GM19351 (cell line): ENCODE results near the gene RPL21.
"Not testable (repeated sequence)": the region's sequence is repeated elsewhere in the genome, so short reads cannot be mapped to it uniquely, and the experiment has no call there.

ENCODE experiments used
- ATAC-seq: cut with Tn5 transposase; IDR thresholded peaks from one replicate; pipeline ENCODE4 v1.9.1; 2021; ENCODE audit warnings: mild to moderate bottlenecking, moderate library complexity; ENCODE audit not compliant: unreplicated experiment

RPL21 gene

DNA sequence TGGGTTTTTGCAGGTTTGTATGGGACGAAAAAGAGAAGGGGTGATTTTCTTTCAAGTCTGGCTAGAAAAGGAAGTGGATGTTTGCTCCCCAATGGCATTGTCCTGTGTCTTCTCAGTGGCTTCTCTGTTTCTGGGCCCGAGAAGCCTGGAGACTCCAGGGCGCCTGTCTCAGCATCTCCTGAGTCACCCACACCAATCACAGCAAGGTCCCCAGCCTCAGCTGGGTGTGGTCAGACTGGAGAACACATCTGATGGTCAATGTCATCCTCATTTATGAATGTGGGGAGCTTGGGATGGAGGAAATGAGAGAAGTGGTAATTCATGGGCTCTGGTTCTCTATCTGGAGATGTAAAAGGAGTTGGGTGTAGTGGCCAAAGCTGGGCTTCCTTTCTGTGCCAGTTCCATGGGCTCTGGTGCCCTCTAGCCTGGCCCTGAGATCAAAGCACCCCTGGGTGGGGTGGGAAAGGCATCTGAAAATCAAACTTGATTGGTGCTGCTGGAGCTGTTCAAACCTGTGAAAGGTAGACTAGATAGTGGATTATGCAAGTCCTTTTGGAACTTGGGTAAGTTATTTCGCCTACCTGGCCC, 32.6 kb downstream of the RPL21 start:
- ATAC-seq, result no peak

DNA sequence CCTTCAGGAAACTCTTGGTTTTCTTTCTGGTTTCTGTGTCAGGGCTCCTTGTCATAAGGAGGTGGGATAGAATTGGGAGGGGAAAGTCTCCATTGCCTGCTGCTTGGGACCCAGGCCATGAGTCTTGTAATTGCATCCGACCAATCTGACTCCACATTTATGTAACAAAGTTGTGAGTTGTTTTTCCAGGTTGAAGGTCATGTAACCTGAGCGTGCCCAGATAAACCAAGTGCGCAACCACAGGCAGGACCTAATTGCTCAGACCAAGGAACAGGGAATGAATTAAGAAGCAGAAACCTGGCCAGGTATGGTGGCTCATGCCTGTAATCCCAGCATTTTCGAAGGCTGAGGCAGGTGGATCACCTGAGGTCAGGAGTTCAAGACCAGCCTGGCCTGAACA, 37.0 kb downstream of the RPL21 start:
- no peak for ATAC-seq

DNA sequence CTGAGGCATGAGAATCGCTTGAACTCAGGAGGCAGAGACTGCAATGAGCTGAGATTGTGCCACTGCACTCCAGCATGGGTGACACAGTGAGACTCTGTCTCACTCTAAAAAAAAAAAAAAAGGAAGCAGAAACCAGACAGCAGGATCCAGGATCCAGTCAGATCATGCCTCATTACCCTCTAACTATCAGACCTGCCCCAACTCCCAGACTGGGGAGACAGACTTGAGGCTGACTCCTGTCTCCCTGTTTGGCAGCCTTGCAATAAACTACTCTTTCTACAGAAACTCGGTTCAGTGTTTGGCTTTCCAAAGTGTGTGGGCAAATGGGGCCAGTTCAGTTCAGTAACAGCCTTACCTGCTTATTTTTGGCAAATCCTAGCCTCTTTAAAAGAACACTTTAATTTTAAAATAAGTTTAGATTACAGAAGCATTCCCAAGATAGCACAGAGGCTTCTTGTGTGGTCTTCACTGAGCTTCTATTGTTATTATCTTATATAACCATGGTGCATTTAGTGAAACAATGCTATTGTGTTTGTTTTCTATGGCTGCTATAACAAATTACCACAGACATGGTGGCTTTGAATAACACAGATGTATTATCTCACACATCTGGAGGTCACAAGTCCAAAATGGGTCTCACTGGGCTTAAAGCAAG, 37.8 kb downstream of the RPL21 start:
- ATAC-seq, result no peak

DNA sequence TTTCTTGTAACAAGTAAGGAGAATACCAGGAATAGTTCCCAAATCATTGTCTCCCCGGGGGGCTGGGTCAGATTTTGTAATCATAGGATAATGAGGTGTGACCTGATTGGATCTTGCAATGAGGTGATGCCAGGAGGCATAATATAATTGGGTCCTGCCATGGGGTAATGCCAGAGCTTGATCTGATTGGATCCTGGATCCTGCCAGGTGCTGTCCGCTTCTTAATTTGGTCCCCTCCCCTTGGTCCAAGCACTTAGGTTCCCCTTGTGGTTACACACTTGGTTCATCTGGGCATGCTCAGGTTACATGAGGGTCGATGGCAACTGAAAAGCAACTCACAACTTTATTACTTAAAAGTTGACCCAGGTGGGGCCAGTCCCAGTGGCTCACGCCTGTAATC, 39.4 kb downstream of the RPL21 start:
- no peak for ATAC-seq

DNA sequence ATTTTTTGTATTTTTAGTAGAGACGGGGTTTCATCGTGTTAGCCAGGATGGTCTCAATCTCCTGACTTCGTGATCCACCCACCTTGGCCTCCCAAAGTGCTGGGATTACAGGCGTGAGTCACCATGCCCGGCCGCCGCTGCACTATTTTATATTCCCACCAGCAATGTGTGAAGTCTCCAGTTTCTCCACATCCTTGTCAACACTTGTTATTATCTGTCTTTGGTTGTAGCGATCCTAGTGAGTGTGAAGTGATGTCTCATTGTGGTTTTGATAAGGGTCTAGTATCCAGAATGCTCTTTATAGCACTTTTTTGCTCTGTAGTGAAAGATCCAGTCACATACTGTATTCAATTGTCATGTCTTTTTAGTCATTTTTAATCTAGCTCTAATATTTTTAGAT, 40.6 kb downstream of the RPL21 start:
- not testable (repeated sequence) for ATAC-seq

DNA sequence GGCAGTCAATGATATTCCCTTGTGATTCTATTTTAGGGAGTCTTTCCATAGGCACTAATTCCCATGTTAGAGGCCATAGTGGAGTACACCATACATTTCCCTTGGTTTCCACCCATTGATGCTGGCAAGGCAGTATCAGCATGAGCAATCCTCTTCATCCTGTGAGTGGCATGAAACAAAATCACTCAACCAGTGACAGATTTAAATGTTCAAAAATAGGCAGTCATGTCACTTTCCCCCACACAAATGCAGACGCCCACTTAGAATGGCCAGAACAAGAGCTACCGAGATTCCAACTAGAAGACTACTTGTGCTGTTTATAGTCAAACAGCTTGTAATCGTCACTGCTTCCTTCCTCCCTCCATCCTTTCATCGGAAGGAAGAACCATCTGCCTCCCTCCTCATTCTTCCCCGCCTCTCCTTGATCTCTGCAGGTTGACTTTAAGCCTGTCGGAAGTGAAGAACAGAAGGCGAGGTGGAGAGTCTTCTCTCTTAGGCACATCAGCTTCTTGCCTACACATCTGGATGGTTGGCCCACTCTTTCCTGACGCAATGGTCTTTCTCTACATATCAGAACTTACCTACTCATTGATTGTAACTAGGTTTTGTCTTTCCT, 41.8 kb downstream of the RPL21 start:
- no peak for ATAC-seq

DNA sequence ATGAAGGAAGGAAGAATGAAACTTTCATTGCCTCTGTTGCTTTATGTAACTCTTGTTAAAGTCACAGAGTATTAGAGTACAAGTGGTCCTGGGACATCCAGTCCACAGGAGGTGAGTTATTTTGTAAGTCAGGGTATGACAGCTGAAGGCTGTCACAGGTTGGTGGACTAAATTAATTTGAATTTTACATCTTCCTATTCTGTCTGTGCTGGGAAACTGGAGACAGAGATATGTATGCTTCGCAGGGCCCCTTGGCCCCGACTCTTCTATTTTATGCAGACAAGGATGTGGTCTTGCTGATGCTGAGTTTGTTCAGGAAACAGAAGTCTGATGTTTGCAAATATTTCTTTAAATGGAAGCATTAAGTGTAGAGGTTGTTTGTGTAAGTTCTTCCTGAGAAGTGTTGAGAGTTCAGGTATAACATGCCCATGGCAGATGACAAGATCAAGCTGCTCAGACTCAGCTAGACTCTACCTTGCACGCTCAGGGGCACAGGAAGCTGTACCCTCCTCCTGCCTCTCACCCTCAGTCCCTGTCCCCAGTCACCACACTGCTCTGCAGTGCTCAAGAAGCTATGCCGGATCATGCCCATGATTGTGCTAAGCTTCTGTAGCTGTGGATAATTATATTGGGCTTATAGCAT, 42.6 kb downstream of the RPL21 start:
- ATAC-seq, result no peak

DNA sequence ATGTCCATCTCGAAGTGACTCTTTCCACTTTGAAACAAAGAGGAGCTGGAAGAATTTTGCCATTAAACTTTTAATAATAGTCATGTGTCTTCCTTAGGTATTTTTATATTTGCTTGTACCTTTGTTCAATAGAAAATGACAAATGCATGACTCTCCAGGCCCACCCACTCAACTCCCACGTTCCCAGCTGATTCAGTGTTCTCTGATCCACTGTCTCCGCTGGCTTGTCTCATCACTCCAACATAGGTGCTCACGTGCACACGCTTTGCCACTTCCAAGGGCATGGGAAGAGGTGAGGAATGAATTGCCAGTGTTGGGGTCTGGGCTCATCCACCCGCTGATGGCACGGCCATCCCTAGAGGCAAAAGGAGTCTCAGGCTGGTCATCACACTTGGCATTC, 43.7 kb downstream of the RPL21 start:
- ATAC-seq, result no peak

DNA sequence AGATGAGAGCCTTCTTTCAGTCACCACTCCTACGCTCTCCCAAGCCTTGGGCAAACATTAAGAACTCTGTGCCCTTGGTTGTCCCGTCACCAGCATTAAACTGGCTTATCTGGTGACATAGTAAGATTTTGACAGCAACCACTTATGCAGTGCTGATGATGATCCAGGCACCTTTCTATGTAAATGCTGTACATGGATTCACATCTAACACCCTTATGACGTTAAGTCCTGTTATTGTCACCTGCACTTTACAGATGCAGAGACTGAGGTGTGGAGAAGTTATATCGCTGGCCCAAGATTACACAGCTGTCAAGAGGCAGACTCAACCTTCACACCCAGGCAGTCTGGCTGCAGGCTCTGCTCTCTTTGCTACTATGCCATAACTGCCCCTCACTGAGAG, 44.3 kb downstream of the RPL21 start:
- ATAC-seq, result no peak

DNA sequence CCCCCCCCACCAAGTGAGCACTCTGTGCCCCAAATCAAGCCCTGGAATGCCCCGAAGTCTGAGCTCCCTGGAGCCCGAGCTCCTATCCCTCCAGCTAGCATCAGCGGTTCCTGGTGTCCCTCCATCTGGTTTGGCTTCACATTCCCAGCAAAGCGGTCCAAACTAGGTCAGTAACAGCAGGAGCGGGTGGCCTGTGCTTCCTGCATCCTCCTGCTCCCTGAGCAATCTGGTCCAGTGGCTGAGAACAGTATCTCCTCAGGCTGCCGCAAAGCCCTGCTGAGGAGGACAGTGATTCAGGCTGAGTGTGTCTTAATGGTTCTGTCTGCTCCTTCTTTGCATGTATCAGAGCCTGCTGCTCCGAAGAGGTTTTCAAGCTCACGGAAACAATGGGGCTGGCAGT, 45.1 kb downstream of the RPL21 start:
- ATAC-seq, result no peak

DNA sequence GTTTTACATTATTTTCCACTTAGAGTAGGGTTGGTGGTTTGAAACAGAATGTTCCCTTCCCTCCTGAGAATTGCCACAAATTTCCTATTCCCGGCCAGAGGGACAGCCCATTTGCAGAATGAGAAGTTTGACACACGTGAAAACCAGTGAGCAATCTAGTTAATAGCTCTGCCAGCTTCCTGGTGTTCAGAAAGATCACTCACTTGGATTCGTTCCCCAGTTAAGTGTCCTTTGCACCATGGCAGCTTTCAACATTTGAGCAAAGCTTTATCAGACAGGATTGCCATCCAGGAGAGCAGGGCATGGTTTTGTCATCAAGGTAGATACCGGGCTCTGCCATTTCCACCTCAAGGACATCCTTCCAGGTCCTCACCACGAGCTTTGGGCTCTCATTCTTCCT, 47.5 kb downstream of the RPL21 start:
- ATAC-seq, result no peak

DNA sequence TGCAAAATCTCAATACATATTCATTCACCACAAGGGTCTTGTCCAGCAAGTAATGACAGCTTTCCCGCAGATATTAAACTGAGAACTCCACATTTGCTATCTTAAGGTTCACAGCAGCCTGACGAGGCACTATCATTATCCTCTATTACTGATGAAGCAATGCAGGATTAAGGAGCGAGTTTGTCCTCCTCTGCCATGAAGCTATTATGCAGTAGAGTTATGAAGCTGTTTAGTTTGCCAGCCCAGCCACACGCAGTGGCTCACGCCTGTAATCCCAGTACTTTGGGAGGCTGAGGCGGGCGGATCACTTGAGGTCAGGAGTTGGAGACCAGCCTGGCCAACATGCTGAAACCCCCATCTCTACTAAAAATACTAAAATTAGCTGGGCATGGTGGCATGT, 49.0 kb downstream of the RPL21 start:
- not testable (repeated sequence) for ATAC-seq

DNA sequence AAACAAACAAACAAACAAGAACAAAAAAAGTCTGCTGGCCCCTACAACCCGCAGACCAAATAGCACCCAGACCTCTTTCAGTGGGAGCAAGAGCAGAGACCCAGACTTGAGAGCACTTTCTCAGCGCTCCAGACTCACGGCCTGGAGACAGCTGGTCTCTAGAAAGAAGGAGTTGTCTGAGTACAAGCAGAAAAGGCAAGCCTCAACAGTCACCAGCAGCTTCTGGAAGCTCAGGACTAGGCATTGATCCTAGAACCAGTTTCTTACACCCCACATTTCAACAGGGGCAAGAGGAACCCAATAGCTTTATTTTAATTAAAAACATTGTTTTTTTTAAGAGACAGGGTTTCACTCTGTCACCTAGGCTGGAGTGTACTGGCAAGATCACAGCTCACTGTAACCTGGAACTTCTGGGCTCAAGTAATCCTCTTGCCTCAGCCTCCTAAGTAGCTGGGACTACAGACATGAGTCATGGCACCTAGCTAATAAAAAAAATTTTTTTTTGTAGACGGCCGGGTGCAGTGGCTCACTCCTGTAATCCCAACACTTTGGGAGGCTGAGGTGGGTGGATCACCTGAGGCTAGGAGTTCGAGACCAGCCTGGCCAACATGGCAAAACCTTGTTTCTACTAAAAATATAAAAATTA, 49.7 kb downstream of the RPL21 start:
- ATAC-seq, result no peak

DNA sequence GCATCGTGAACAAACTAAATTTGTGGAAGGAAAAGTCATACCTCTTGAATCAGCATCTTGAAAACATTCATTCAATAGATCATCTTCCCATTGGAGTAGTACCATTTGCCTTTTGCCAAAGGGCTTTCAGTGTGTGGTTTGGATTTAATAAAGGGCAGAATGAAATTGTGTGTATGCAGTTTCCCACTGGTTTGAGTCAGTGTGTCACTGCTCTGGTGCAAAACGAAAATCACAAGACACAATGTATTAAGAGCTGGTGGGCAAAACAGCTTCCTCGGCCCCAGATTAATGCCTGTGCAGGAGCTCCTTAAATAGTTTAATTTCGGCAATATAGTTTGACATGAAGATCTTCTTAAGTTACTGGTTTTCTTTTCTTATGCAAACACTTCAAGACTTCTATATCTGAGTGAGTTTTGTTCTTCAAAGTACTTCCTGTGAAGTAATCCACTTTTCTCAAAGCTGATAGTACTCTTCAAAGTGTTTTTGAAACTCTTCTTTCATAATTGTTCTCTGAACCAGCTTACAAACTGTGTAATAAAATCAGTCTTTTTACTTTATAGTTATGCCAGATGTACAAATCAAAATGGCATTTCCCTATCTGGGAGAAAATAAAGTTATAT, 51.4 kb downstream of the RPL21 start:
- no peak for ATAC-seq

DNA sequence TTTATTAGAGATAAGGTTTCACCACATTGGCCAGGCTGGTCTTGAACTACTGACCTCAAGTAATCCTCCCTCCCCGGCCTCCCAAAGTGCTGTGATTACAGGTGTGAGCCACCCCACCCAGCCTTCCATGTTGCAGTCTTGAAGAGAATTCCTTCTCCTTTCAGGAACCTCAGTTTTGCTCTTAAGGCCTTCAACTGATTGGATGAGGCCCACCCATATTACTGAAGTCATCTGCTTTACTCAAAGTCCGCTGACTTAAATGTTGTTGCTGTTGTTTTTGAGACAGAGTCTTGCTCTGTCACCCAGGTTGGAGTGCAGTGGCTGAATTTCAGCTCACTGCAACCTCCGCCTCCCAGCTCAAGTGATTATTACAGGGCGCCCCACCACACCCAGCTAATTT, 52.7 kb downstream of the RPL21 start:
- ATAC-seq, result no peak

DNA sequence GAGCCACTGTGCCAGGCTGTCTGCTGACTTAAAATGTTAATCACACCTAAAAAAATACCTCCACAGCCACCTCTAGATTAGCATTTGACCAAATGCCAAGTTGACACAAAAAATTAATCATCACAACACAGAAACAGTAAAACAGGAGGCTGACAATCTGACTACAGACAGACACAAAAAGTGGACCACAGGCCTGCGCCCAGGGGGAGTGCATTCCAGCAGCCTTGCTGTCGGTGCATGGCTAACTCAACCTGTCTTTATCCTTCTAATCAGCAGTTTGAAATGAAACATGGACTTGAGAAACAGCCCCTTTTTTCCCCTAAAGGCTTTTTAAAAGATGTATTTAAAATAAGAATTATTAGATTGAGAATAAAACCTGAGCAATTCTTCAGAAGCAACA, 53.3 kb downstream of the RPL21 start:
- no peak for ATAC-seq
